Suprapubic skin (tissue), 4 donors: ENCODE data around the gene STING1. TPM values are rescaled to one million over a fixed set of nuclear protein-coding genes. Genes with fewer than 3 reads are reported as not detected.
A peak's percentile ranks its signal among the peaks of the same experiment; 100 is the strongest.

ENCODE experiments used
- DNase-seq, 2 donors: peaks; one replicate each; pipeline ENCODE4 v3.0.0-alpha.2; 2019; ENCODE audit warnings: low spot score in 2 of 2
- H3K27ac ChIP-seq: fragments of 200-600 bp; sonication (generic); one replicate; pipeline ENCODE4 v1.5.1; 2019
- H3K27me3 ChIP-seq: fragments of 200-600 bp; sonication (generic); one replicate; pipeline ENCODE4 v1.5.1; 2019
- H3K36me3 ChIP-seq: fragments of 200-600 bp; sonication (generic); one replicate; pipeline ENCODE4 v1.5.1; 2019
- H3K4me1 ChIP-seq: fragments of 200-600 bp; sonication (generic); one replicate; pipeline ENCODE4 v1.5.1; 2019
- H3K4me3 ChIP-seq: fragments of 200-600 bp; sonication (generic); one replicate; pipeline ENCODE4 v1.5.1; 2019; ENCODE audit warnings: mild to moderate bottlenecking
- H3K9me3 ChIP-seq: fragments of 200-600 bp; sonication (generic); one replicate; pipeline ENCODE4 v1.5.1; 2019
- CTCF ChIP-seq, 2 donors: fragments of 200-600 bp in 1 of 2; fragments of 450-650 bp in 1 of 2; sonication (generic) in 1 of 2; IDR thresholded peaks; one replicate each; pipeline ENCODE4 v1.5.1; 2016 to 2019; ENCODE audit warnings: antibody characterized with exemption in 2 of 2, mild to moderate bottlenecking in 1 of 2, moderate library complexity in 1 of 2
- EP300 ChIP-seq: sonication (generic); formaldehyde crosslinking; IDR thresholded peaks from one replicate; pipeline ENCODE4 v1.6.1; 2017; ENCODE audit warnings: antibody characterized with exemption
- POLR2A ChIP-seq, 2 donors: fragments of 450-650 bp; IDR thresholded peaks; one replicate each; pipeline ENCODE4 v1.6.1; 2017; ENCODE audit warnings: antibody characterized with exemption in 2 of 2, mild to moderate bottlenecking in 2 of 2, moderate library complexity in 2 of 2
- POLR2AphosphoS5 ChIP-seq, 3 donors: sonication (generic); formaldehyde crosslinking; IDR thresholded peaks; one replicate each; pipeline ENCODE4 v1.6.1; 2017; ENCODE audit warnings: antibody characterized with exemption in 3 of 3
- WGBS: methylation state at CpG from one replicate; pipeline ENCODE4 v1.1.5; 2018; 5-methylcytosine and 5-hydroxymethylcytosine counted together
- total RNA-seq, 4 donors: library from RNA; depleted of rRNA; stranded (reverse); fragments of >200 nt; gene quantifications; one replicate each; pipeline ENCODE4 v1.1.0, GENCODE V29; 2016

Gene STING1
- total RNA-seq, 4 donors from 2014 or later, result 11.3 to 20.3 (median 14.8) TPM

GRCh38 chr5:139524940-139525585, 42.5 kb upstream of the STING1 start:
- WGBS, result 57% methylated on average over 2 of the region's 2 CpGs
- no peaks in the 10 kb centered on the region for H3K9me3 ChIP-seq
- H3K4me3 ChIP-seq, result no peak overlapping the region
- no peaks in the 10 kb centered on the region for H3K4me1 ChIP-seq
- no peak overlapping the region for H3K27ac ChIP-seq
- DNase-seq, result no peak
- no peaks in the 10 kb centered on the region for H3K27me3 ChIP-seq
- H3K36me3 ChIP-seq, result no peaks in the 10 kb centered on the region
- no peak for TF ChIP-seq POLR2AphosphoS5 (IDR thresholded peaks at IDR 0.05)
- TF ChIP-seq CTCF (IDR thresholded peaks at IDR 0.05), result no peak
- no peak for TF ChIP-seq EP300
- no peak for TF ChIP-seq POLR2A (IDR thresholded peaks at IDR 0.05)

- DNase-seq, result no peak
- H3K36me3 ChIP-seq, result no peaks in the 10 kb centered on the region
- no peaks in the 10 kb centered on the region for H3K4me1 ChIP-seq
- no peak overlapping the region for H3K4me3 ChIP-seq
- no peak overlapping the region for H3K27ac ChIP-seq
- TF ChIP-seq CTCF (IDR thresholded peaks at IDR 0.05) (no peak), EP300 (no peak), POLR2AphosphoS5 (IDR thresholded peaks at IDR 0.05) (no peak), POLR2A (IDR thresholded peaks at IDR 0.05) (no peak)
- no peaks in the 10 kb centered on the region for H3K9me3 ChIP-seq
- no peaks in the 10 kb centered on the region for H3K27me3 ChIP-seq
- 89% methylated on average over 3 of the region's 4 CpGs for WGBS
These were observed 41.9 kb upstream of the STING1 start for GRCh38 chr5:139524446-139524845.

GRCh38 chr5:139523635-139524445, 41.3 kb upstream of the STING1 start:
- Histone ChIP-seq H3K27ac (no peak overlapping the region), H3K4me1 (no peaks in the 10 kb centered on the region), H3K4me3 (no peak overlapping the region), H3K9me3 (no peaks in the 10 kb centered on the region), H3K27me3 (no peaks in the 10 kb centered on the region), H3K36me3 (no peaks in the 10 kb centered on the region)
- no peak for DNase-seq
- TF ChIP-seq CTCF (IDR thresholded peaks at IDR 0.05) (no peak), EP300 (no peak), POLR2A (IDR thresholded peaks at IDR 0.05) (no peak), POLR2AphosphoS5 (IDR thresholded peaks at IDR 0.05) (no peak)
- 88% methylated on average over 10 of the region's 10 CpGs for WGBS

GRCh38 chr5:139517683-139518564, 35.4 kb upstream of the STING1 start:
- H3K4me1 ChIP-seq, result peaks cover 18% of the 10 kb centered on the region
- H3K9me3 ChIP-seq, result no peaks in the 10 kb centered on the region
- peak; percentile 92 to 93 for DNase-seq
- H3K27ac ChIP-seq, result peak overlapping the region; percentile 75
- no peaks in the 10 kb centered on the region for H3K36me3 ChIP-seq
- WGBS, result 8% methylated on average over 32 of the region's 56 CpGs
- H3K27me3 ChIP-seq, result no peaks in the 10 kb centered on the region
- peak; percentile 85 to 99 for TF ChIP-seq CTCF (IDR thresholded peaks at IDR 0.05)
- TF ChIP-seq EP300, result no peak
- peak; percentile 24 to 81 (median 62) for TF ChIP-seq POLR2AphosphoS5 (IDR thresholded peaks at IDR 0.05)
- peak in 1 of 2 donors; percentile 37 for TF ChIP-seq POLR2A (IDR thresholded peaks at IDR 0.05)
- peak overlapping the region; percentile 68 for H3K4me3 ChIP-seq
